Measurements from ENCODE around the gene CIAO3.

CIAO3 gene

GRCh38 chr16:714558-715476 is 26.0 kb downstream of the CIAO3 start, which contains the start of gene METRN:
TSS of gene METRN (plus strand) at chr16:715118. CDS start at chr16:715290, 172 bp downstream.
- Histone ChIP-seq H3K9me3 (ENCODE audit: control insufficient read depth, insufficient read depth, low read depth, low read length) (no peaks in the 10 kb centered on the region), H3K4me3 (ENCODE audit: low read depth, low read length) (peak within 1 kb of the TSS; percentile 44), H3K4me1 (ENCODE audit: control insufficient read depth, insufficient read depth, low read length) (peaks cover 9% of the 10 kb centered on the region), H3K27ac (ENCODE audit: extremely low read depth, low read depth, low read length) (peak within 1 kb of the TSS; percentile 66; the same call in 1 of the 2 replicates), H3K36me3 (ENCODE audit: control insufficient read depth in 2 of 2, insufficient read depth in 1 of 2, low read length in 2 of 2) (peaks cover 0 to 7% of the 10 kb centered on the region in 2 experiments; a peak in 1 of 3 replicates)
- ChIA-PET POLR2A (interaction anchor here (0.5 to 1.3 kb wide), 7 partner anchors 10 to 89 kb away, joined by 3 to 8 read pairs (median 4); partner anchors contain the start of gene HAGHL), CTCF (interaction anchor here (0.6 to 5.7 kb wide), 3 partner anchors 9 to 70 kb away, joined by 3 to 119 read pairs (median 38); partner anchors contain the start of genes CCDC78, CHTF18 and RPUSD1)
- no peak for TF ChIP-seq ZNF366 (tag by site-specific recombination; conservative IDR thresholded peaks at IDR 0.05)
- peak; percentile 29; the same call in 1 of the 2 replicates for TF ChIP-seq ZNF76 (tag by site-specific recombination; IDR thresholded peaks at IDR 0.05; ENCODE audit: borderline replicate concordance, low read depth)
- TF ChIP-seq ZNF112 (tag by site-specific recombination; IDR thresholded peaks at IDR 0.05): no peak
- peak; percentile 64 for TF ChIP-seq SP2 (tag by site-specific recombination; IDR thresholded peaks at IDR 0.05)
- TF ChIP-seq ZNF266 (tag by site-specific recombination; IDR thresholded peaks at IDR 0.05; ENCODE audit: low read depth): no peak
- 0 out of 2 replicates have a peak, but pooled peaks have one; percentile 37 for TF ChIP-seq KLF16 (tag by site-specific recombination; IDR thresholded peaks at IDR 0.05)
- no peak for TF ChIP-seq ZNF624 (tag by site-specific recombination; IDR thresholded peaks at IDR 0.05)
- TF ChIP-seq ZNF558 (tag by site-specific recombination; IDR thresholded peaks at IDR 0.05): no peak
- TF ChIP-seq ZNF335 (tag by site-specific recombination; conservative IDR thresholded peaks at IDR 0.05): 0 out of 2 replicates have a peak, but pooled peaks have one; percentile 27
- TF ChIP-seq SALL2 (tag by site-specific recombination; IDR thresholded peaks at IDR 0.05; ENCODE audit: borderline replicate concordance): no peak
- no peak for TF ChIP-seq ZNF214 (tag by site-specific recombination; IDR thresholded peaks at IDR 0.05; ENCODE audit: borderline replicate concordance)
- TF ChIP-seq, protein P1, sequence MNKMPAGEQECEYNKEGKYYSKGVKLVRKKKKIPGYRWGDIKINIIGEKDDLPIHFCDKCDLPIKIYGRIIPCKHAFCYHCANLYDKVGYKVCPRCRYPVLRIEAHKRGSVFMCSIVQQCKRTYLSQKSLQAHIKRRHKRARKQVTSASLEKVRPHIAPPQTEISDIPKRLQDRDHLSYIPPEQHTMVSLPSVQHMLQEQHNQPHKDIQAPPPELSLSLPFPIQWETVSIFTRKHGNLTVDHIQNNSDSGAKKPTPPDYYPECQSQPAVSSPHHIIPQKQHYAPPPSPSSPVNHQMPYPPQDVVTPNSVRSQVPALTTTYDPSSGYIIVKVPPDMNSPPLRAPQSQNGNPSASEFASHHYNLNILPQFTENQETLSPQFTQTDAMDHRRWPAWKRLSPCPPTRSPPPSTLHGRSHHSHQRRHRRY (tag by site-specific recombination; IDR thresholded peaks at IDR 0.05): no peak
- no peak for TF ChIP-seq ZNF155 (tag by site-specific recombination; IDR thresholded peaks at IDR 0.05)
- no peak for TF ChIP-seq PRDM1 (tag by site-specific recombination; IDR thresholded peaks at IDR 0.05)
- no peak for TF ChIP-seq KLF17 (tag by site-specific recombination; IDR thresholded peaks at IDR 0.05)
- no peak for TF ChIP-seq ZNF544 (tag by site-specific recombination; IDR thresholded peaks at IDR 0.05)
- peak; percentile 42 for TF ChIP-seq GLIS2 (tag by site-specific recombination; IDR thresholded peaks at IDR 0.05)
- no peak for TF ChIP-seq ZNF248 (tag by site-specific recombination; IDR thresholded peaks at IDR 0.05)
- TF ChIP-seq ZNF561 (tag by site-specific recombination; IDR thresholded peaks at IDR 0.05; ENCODE audit: borderline replicate concordance): peak; percentile 32; the same call in 1 of the 2 replicates
- TF ChIP-seq ZBTB26 (tag by site-specific recombination; optimal IDR thresholded peaks at IDR 0.05): peak; percentile 46
- TF ChIP-seq ZNF792 (tag by site-specific recombination; IDR thresholded peaks at IDR 0.05): no peak
- no peak for TF ChIP-seq WT1 (tag by site-specific recombination; IDR thresholded peaks at IDR 0.05)
- TF ChIP-seq, protein P2, sequence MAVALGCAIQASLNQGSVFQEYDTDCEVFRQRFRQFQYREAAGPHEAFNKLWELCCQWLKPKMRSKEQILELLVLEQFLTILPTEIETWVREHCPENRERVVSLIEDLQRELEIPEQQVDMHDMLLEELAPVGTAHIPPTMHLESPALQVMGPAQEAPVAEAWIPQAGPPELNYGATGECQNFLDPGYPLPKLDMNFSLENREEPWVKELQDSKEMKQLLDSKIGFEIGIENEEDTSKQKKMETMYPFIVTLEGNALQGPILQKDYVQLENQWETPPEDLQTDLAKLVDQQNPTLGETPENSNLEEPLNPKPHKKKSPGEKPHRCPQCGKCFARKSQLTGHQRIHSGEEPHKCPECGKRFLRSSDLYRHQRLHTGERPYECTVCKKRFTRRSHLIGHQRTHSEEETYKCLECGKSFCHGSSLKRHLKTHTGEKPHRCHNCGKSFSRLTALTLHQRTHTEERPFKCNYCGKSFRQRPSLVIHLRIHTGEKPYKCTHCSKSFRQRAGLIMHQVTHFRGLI (tag by site-specific recombination; IDR thresholded peaks at IDR 0.05): peak; percentile 20; the same call in 1 of the 2 replicates
- TF ChIP-seq MEIS1 (CRISPR knock-in tag; IDR thresholded peaks at IDR 0.05; ENCODE audit: borderline replicate concordance): no peak
- TF ChIP-seq BCL6B (tag by site-specific recombination; IDR thresholded peaks at IDR 0.05): no peak
- 0 out of 2 replicates have a peak, but pooled peaks have one; percentile 53 for TF ChIP-seq HOXC10 (CRISPR knock-in tag; IDR thresholded peaks at IDR 0.05)
- no peak for TF ChIP-seq ZNF354C (tag by site-specific recombination; IDR thresholded peaks at IDR 0.05; ENCODE audit: borderline replicate concordance, low read depth)
- TF ChIP-seq ZBTB6 (tag by site-specific recombination; IDR thresholded peaks at IDR 0.05): peak; percentile 95
- no peak for TF ChIP-seq ZNF391 (tag by site-specific recombination; IDR thresholded peaks at IDR 0.05; ENCODE audit: borderline replicate concordance, low read depth)
- TF ChIP-seq ZIC2 (tag by site-specific recombination; IDR thresholded peaks at IDR 0.05): peak; percentile 41; the same call in 1 of the 2 replicates
